Measurements from ENCODE around the gene RLN1.

- no peak for TF ChIP-seq CTCF (IDR thresholded peaks at IDR 0.05)
- TF ChIP-seq POLR2A (IDR thresholded peaks at IDR 0.05): no peak
Measured at GRCh38 chr9:5354184-5354583, 14.5 kb upstream of the RLN1 start.

Data from prostate gland (tissue), 2 donors.